DOHH2 (cell line): ENCODE results near the gene PAQR5.

ENCODE experiments used
- EZH2phosphoT487 ChIP-seq: fragments of 200-600 bp; sonication (generic); IDR thresholded peaks from 2 replicates; pipeline ENCODE4 v1.6.1; 2017; ENCODE audit warnings: borderline replicate concordance, mild to moderate bottlenecking, antibody characterized with exemption, low read length, moderate library complexity, mixed read lengths
- TF ChIP-seq, protein P1 (sequence below): fragments of 200-600 bp; sonication (generic); IDR thresholded peaks from one replicate; pipeline ENCODE4 v1.5.1; 2014; ENCODE audit warnings: antibody characterized with exemption, mild to moderate bottlenecking, low read depth, low read length; ENCODE audit not compliant: poor library complexity, severe bottlenecking

DNA sequence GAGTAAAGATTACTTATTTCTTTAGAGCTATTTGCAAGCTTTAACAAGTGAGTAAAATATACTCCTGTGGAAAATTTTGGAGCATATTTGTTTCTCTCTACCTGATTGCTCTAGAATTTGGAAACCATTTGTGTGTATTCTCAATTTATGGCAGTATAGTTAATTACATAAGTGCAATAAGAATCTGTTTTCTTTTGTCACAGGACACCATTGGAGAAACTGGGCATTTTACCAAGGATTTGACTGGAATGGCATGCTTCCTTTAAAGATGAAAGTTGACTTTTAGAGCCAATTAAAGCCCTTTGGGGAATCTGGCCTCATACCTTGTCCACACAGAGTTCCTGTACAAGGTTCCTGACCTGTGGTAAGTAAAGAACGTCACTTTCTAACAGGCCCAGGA lies 38.4 kb downstream of the PAQR5 start:
- no peak for TF ChIP-seq EZH2phosphoT487
- TF ChIP-seq, protein P1, sequence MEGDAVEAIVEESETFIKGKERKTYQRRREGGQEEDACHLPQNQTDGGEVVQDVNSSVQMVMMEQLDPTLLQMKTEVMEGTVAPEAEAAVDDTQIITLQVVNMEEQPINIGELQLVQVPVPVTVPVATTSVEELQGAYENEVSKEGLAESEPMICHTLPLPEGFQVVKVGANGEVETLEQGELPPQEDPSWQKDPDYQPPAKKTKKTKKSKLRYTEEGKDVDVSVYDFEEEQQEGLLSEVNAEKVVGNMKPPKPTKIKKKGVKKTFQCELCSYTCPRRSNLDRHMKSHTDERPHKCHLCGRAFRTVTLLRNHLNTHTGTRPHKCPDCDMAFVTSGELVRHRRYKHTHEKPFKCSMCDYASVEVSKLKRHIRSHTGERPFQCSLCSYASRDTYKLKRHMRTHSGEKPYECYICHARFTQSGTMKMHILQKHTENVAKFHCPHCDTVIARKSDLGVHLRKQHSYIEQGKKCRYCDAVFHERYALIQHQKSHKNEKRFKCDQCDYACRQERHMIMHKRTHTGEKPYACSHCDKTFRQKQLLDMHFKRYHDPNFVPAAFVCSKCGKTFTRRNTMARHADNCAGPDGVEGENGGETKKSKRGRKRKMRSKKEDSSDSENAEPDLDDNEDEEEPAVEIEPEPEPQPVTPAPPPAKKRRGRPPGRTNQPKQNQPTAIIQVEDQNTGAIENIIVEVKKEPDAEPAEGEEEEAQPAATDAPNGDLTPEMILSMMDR: no peak
